Measurements from ENCODE around the gene CACHD1.

- TF ChIP-seq, protein P1, sequence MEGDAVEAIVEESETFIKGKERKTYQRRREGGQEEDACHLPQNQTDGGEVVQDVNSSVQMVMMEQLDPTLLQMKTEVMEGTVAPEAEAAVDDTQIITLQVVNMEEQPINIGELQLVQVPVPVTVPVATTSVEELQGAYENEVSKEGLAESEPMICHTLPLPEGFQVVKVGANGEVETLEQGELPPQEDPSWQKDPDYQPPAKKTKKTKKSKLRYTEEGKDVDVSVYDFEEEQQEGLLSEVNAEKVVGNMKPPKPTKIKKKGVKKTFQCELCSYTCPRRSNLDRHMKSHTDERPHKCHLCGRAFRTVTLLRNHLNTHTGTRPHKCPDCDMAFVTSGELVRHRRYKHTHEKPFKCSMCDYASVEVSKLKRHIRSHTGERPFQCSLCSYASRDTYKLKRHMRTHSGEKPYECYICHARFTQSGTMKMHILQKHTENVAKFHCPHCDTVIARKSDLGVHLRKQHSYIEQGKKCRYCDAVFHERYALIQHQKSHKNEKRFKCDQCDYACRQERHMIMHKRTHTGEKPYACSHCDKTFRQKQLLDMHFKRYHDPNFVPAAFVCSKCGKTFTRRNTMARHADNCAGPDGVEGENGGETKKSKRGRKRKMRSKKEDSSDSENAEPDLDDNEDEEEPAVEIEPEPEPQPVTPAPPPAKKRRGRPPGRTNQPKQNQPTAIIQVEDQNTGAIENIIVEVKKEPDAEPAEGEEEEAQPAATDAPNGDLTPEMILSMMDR (IDR thresholded peaks at IDR 0.05), result no peak
- TF ChIP-seq POLR2AphosphoS5 (IDR thresholded peaks at IDR 0.05), result no peak
- TF ChIP-seq POLR2A (IDR thresholded peaks at IDR 0.05), result no peak
Observed at GRCh38 chr1:64608651-64609048, 138.7 kb downstream of the CACHD1 start.
